ENCODE measurements around the gene PTGR3. TPM values are rescaled to one million over a fixed set of nuclear protein-coding genes. Genes with fewer than 3 reads are reported as not detected.

The PTGR3 gene
- total and polyA plus RNA-seq, 12 donors, result 8.8 to 40.2 (median 19.3) TPM

DNA sequence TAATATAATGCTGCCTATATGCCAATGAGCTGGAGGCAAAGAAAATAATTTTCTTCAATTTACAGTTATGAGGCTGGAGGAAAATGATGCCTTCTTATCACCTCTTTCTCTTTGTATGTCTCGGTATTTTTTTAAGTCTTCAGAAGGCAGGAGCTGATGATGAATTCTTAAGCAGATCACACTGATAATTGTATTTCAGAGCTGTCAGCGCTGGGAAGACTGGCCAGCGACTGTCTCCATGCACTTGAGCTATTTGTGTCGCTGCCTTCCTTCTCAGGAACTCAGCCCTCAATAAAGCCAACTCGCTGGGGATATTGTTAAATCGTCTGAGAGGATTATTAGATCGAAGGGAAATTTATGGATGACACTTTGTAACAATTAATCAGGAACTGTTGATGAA is 40.3 kb downstream of the PTGR3 start:
- Histone ChIP-seq H3K4me1 (replicated peaks in 1 of 2) (no peaks in the 10 kb centered on the region), H3K9me3 (replicated peaks in 1 of 3) (no peaks in the 10 kb centered on the region), H3K4me3 (no peak overlapping the region), H3K27ac (no peak overlapping the region), H3K27me3 (no peaks in the 10 kb centered on the region), H3K36me3 (replicated peaks in 1 of 2) (no peaks in the 10 kb centered on the region)
- 45 to 57% (median 49%) methylated on average over 7 of the region's 7 CpGs for WGBS, 4 donors
- intact Hi-C loops (cut with DNase I), result no loop called here
- TF ChIP-seq POLR2A (IDR thresholded peaks at IDR 0.05), result no peak
- TF ChIP-seq, protein P1, sequence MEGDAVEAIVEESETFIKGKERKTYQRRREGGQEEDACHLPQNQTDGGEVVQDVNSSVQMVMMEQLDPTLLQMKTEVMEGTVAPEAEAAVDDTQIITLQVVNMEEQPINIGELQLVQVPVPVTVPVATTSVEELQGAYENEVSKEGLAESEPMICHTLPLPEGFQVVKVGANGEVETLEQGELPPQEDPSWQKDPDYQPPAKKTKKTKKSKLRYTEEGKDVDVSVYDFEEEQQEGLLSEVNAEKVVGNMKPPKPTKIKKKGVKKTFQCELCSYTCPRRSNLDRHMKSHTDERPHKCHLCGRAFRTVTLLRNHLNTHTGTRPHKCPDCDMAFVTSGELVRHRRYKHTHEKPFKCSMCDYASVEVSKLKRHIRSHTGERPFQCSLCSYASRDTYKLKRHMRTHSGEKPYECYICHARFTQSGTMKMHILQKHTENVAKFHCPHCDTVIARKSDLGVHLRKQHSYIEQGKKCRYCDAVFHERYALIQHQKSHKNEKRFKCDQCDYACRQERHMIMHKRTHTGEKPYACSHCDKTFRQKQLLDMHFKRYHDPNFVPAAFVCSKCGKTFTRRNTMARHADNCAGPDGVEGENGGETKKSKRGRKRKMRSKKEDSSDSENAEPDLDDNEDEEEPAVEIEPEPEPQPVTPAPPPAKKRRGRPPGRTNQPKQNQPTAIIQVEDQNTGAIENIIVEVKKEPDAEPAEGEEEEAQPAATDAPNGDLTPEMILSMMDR (IDR thresholded peaks at IDR 0.05), result no peak
- no peak for DNase-seq

DNA sequence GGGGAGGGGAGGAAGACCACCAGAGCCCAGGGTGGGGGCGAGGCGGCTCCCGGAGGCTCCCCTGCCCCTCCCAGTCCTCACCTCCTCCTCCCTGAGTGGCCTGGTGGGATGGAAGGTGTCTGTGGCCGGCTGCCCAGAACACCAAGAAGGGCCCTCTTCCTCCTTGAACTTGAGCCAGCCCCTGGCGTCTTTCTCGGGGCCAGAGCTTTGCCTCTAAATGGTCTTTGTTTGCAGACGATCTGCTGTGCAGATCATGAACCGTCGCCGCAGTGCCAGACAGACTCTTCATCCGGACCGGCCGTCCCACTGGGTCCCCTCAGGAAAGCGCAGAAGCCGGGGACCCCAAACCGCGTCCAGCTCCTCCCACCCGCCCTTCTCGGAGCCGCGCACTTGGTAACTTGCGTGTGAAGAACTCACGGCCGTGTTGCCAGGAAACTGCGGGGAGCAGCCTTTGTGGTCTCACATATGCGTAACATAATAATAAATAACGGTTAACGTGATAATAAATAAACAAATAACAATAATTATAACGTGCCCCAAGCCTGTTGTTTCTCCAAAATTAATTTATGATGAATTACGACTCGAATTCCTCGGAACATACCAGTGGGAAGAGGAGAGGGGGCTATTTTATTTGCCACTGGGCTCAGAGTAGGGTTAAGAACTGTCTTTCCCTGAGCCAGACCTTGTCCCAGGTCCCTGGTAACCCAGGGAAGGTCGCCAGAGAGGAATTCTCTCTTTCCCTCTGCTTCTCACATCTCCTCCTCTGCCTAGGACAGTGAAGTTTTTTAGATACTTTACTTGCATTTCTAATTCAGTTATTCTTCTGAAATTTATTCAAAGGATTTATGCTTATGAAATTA is 41.0 kb downstream of the PTGR3 start:
- 66 to 79% (median 74%) methylated on average over 24 to 33 of the region's 33 CpGs for WGBS, 4 donors
- no peaks in the 10 kb centered on the region for H3K9me3 ChIP-seq (replicated peaks in 1 of 3)
- no peaks in the 10 kb centered on the region for H3K4me1 ChIP-seq (replicated peaks in 1 of 2)
- no peak overlapping the region for H3K4me3 ChIP-seq
- no peaks in the 10 kb centered on the region for H3K27me3 ChIP-seq
- TF ChIP-seq POLR2A (IDR thresholded peaks at IDR 0.05), result no peak
- TF ChIP-seq, protein P1 (IDR thresholded peaks at IDR 0.05), result no peak
- H3K27ac ChIP-seq, result no peak overlapping the region
- intact Hi-C loops (cut with DNase I), result no loop called here
- peak in 2 of 7 donors; percentile 21 to 50 for DNase-seq
- H3K36me3 ChIP-seq (replicated peaks in 1 of 2), result no peaks in the 10 kb centered on the region

DNA sequence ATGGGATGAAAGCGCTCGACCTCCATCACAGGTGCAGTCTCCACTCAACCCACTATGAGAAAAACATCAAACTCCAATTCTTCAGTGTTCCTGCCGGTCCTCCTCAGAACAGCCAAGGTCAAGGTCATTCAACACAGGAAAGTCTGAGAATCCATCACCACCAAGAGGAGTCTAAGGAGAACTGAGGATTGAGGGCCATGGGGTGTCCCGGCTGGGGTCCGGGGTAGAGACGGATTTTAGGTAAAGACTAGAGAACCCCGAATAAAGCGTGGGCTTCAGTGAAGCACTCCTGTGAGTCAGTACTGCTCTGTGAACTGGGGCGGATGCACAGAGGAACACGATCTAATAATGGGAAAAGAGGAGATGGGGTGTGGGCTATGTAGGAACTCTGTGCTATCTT is 41.8 kb downstream of the PTGR3 start:
- Histone ChIP-seq H3K27ac (no peak overlapping the region), H3K36me3 (replicated peaks in 1 of 2) (no peaks in the 10 kb centered on the region), H3K27me3 (no peaks in the 10 kb centered on the region), H3K4me1 (replicated peaks in 1 of 2) (no peaks in the 10 kb centered on the region), H3K4me3 (no peak overlapping the region), H3K9me3 (replicated peaks in 1 of 3) (no peaks in the 10 kb centered on the region)
- intact Hi-C loops (cut with DNase I), result no loop called here
- 79 to 82% (median 81%) methylated on average over 10 of the region's 10 CpGs for WGBS, 4 donors
- TF ChIP-seq POLR2A (IDR thresholded peaks at IDR 0.05), result no peak
- TF ChIP-seq, protein P1 (IDR thresholded peaks at IDR 0.05), result no peak
- DNase-seq, result no peak

DNA sequence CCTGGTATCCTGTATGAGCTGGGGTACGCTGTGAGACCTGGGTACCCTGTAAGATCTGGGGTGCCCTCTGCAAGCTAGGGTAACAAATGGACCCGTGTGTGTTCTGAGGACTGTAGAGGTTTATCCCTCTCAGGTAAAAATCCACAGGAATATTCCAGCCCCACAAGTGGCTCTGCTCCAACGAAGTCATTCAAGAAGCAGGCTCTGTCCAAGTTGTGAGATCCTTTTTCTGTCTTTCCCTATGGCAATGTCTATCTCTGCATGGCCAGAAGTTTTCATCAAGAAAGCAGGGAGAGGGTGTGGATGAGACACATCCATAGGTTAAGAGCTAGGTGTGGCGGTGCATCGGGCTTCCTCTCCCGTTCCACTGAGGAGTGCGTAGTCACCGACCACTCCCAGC is 43.0 kb downstream of the PTGR3 start:
- WGBS, 4 donors, result 86 to 95% (median 91%) methylated on average over 6 to 8 of the region's 8 CpGs
- no peaks in the 10 kb centered on the region for H3K4me1 ChIP-seq (replicated peaks in 1 of 2)
- DNase-seq, result no peak
- no peak overlapping the region for H3K4me3 ChIP-seq
- intact Hi-C loops (cut with DNase I), result no loop called here
- H3K9me3 ChIP-seq (replicated peaks in 1 of 3), result no peaks in the 10 kb centered on the region
- TF ChIP-seq POLR2A (IDR thresholded peaks at IDR 0.05), result no peak
- TF ChIP-seq, protein P1 (IDR thresholded peaks at IDR 0.05), result no peak
- H3K27me3 ChIP-seq, result no peaks in the 10 kb centered on the region
- H3K27ac ChIP-seq, result no peak overlapping the region
- no peaks in the 10 kb centered on the region for H3K36me3 ChIP-seq (replicated peaks in 1 of 2)
